Measurements from ENCODE around the gene USO1. TPM values are rescaled to one million over a fixed set of nuclear protein-coding genes. Genes with fewer than 3 reads are reported as not detected.

Gene USO1
- total RNA-seq, 1 donor: 203 TPM

Small RNA genes within 50 kb of the gene (small RNA-seq; reads per million reads assigned to genes)
- gene RNU2-16P: 0.66 reads per million

Other genes starting within 250 kb of the USO1 start
- 18.7 and 43.2 TPM in 2 replicates for gene RCHY1, start 210.2 kb upstream of the USO1 start, total RNA-seq
- gene THAP6, start 210.1 kb upstream of the USO1 start, total RNA-seq: 11.0 and 18.1 TPM in 2 replicates
- gene ODAPH, start 168.5 kb upstream of the USO1 start, total RNA-seq: not detected in 2 replicates
- gene CDKL2, start 94.0 kb upstream of the USO1 start, total RNA-seq: 0.32 and 1.3 TPM in 2 replicates
- 139 and 209 TPM in 2 replicates for gene G3BP2, start 51.2 kb upstream of the USO1 start, total RNA-seq
- under 0.01 TPM in 1 of 2 replicates, not detected in the other for gene PPEF2, start 177.9 kb downstream of the USO1 start, total RNA-seq
- gene NAAA, start 216.4 kb downstream of the USO1 start, total RNA-seq: 23.5 and 54.8 TPM in 2 replicates